GM21529 (cell line): ENCODE data around the gene NBAS.

Experiments used
- ATAC-seq: cut with Tn5 transposase; IDR thresholded peaks from one replicate; pipeline ENCODE4 v1.9.1; 2021; ENCODE audit not compliant: unreplicated experiment

NBAS gene

DNA sequence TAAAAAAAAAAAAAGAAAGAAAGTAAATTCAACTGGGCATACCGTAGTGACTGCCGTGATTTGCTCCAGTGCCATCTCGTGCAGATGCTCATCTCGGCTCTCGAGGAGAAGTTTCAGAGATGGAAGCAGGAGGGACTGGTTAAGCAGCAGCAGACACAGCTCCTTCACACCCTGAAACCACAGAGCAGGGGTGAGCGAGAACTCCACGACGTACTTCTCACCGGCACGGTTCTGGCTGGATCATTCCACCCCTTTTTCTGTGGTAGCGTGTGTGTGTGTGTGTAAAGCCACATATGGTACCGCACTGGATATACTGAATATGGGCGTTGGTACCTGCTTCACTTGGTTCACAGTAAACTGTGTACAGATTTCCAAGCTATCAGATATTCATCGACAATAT is 382.2 kb downstream of the NBAS start:
- no peak for ATAC-seq

GRCh38 chr2:15177103-15177502 is 384.0 kb downstream of the NBAS start:
- ATAC-seq, result peak; percentile 97

DNA sequence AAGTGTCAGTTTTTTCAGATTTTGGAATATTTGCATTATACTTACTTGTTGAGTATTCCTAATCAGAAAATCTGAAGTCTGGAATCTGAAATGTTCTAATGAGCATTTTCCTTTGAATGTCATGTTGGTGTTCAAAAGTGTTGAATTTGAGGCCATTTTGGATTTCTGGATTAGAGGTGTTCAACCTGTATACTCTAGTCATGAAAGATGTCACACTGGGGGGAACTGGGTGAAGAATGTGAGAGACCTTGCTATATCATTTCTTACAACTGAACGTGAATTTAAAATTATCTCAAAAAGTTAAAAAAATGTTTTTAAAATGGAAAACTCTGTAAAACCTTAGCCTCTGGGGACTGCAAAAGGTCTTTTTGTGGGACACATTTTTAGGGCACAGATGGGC is 384.5 kb downstream of the NBAS start:
- no peak for ATAC-seq

DNA sequence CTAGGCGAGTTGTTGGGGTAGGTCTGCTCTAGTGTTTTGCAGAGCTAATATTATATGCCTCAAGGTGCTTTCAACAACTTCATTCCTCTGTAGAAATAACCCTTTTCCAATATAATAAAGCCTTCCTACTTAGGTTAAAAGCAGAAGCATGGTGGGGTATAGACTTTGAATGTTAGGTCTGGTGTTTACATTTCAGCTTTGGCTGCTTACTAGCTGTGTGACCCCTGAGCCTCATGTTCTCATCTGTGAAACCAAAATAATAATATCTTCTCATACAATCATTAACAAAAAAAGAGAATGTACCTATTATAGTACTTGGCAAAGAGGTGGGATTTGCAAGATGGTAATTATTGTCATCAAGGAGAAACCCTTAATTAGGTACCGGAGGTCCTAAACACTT is 386.6 kb downstream of the NBAS start:
- no peak for ATAC-seq

DNA sequence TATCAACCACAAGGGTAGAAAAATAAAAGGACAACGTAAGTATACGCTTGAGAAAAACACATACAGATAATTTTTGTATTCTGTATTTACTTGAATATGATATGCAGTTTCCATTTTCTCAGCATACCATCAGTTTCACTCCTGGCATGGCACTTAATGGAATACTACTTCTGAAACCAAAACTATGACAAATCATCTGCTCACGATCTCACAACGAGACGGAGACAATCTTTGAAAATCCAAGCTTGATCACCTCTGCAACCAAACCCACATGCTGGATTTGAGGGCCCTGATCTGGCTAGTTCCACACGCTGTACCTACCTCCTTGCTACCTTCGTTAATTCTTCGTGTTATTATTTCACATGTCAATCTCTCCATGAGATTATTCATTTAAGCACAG is 387.6 kb downstream of the NBAS start:
- no peak for ATAC-seq

- no peak for ATAC-seq
Measured at GRCh38 chr2:15172825-15173224, 388.3 kb downstream of the NBAS start.

- ATAC-seq, result no peak
Measured at GRCh38 chr2:15170070-15170775, 390.9 kb downstream of the NBAS start.

GRCh38 chr2:15169326-15170069 is 391.6 kb downstream of the NBAS start:
- no peak for ATAC-seq

DNA sequence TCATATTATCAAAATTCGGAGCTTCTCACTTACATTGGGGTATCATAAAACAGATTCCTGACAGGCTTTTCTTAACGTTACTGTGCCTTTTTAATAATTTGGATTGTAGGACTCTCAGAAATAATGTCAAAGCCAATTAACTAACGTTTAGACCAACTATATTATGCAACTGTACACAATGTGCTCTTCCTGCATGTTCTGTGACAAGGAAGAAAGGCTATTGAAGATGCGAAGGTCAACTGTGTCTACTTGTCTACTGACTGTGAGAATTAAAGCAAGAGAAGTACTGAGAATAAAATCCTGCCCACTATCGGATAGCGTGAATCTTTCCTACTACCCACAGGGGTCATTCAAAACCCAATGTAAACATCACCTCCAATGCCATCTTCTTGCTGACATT is 393.0 kb downstream of the NBAS start:
- no peak for ATAC-seq

DNA sequence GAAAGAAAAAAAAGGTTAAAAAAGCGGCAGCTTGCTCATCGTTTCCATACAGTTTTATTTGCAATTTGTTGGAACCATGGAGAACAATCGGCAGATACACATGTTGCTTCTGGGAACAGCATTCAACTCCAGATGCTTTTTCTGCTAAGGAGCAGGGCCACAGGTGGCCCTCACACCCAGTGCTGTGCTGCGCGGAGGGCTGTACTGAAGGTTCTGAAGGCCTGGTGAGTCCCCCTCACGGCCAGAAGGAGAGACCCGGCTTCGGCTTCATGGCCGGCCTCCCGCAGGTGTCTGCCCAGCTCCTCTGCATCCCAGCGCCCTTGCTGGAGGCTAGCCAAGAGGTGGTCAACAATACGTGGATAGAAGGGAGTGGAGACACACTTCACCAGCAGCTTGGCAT is 394.3 kb downstream of the NBAS start:
- ATAC-seq, result no peak

GRCh38 chr2:15163326-15163725 is 397.8 kb downstream of the NBAS start:
- no peak for ATAC-seq

DNA sequence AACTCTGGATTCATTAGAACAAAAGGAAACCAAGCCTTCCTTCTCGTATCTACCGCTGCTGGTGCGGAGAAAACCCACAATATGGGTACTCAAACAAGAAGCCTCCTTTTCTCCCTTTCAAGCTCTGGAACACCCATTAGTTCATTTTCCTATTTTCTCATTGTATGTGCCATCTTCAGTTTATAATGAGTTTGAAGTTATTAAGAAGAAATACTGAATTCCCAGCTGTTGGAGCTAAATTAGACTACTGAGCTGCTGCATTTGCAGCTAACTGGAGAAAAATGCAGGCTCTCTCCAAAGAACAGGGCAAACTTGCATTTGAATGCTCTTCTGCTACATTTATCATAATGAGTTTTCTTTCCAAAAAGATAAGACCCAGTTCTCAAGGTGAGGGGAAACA is 398.5 kb downstream of the NBAS start:
- ATAC-seq, result no peak

DNA sequence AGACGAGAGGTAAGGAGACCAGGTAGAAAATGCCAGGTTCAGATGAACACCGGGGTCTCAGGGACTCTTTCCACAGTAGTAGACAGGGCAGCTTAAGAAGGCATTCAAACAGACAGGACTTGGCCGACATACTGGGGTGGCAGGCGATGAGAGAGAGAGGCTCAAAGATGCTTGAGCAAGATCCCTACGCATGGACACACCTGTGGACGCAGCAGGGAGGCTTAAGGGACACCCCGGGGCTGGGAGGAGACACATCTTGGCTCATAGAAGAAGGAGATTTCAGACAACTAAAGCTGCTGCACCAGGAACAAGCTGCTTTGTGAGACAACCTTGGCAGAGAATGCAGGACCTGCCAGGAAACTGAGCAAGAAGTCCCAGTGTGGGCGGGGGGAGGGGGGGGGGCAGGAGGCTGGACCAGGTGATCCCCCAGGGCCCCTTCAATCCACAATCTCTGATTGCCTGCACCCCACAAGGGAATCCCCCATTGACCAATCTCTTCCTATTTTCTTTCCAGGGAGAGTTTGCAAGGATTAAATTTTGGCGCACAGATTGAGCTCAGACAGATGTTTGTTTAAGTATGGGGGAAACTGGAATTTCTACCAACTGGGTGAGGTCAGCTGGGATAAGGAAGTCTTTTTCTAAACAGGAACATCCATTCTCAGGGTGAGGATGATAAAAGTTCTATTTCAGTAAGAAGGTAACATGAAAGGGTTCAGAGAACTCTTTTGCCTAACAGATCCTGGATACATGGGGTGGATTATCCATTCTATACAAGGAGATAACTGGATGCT is 400.7 kb downstream of the NBAS start:
- no peak for ATAC-seq

- no peak for ATAC-seq
Measured at GRCh38 chr2:15159751-15160177, 401.4 kb downstream of the NBAS start.

- ATAC-seq, result no peak
Measured at GRCh38 chr2:15159206-15159605, 401.9 kb downstream of the NBAS start.

DNA sequence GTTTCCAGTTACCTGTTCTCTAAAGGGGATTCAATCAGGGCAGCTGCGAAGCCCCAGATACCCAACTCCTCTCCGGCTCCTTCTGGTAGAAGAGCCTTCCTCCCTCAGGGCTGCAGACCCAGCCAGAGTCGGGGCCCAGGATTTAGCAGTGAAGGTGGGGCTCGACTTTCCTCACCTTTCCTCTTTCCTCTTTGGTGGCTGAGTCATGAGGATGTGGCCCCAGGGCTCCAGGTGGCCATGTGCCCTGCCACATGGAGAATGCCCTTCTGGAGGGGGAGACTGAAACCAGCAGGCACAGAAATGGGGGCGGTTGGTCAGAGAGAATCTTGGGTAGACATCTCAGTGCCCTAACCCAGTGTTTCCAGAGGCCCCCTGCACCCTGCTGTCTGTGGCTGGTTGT is 402.6 kb downstream of the NBAS start:
- no peak for ATAC-seq

DNA sequence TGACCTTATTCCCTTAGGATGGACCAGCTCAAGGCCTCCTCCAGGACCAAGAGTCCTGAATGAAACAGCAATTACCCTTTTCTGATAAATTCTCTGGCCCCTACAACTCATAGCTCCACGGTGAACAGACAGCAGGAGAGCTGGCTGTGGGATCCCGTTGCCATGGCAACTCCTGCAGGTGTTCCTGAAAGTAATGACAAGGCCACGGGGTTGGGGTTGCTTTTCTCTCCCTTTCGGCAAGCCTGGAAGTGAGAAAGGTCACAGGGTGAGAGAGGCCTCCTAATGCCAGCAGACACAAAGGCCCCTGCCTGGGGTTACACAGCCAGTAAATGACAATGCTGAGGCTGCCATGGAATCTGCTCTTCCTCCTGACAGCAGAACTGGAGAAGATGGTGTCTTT is 403.0 kb downstream of the NBAS start:
- ATAC-seq, result no peak

GRCh38 chr2:15155959-15156574 is 405.1 kb downstream of the NBAS start:
- no peak for ATAC-seq

GRCh38 chr2:15154297-15154696 is 406.8 kb downstream of the NBAS start:
- no peak for ATAC-seq

GRCh38 chr2:15152382-15152781 is 408.8 kb downstream of the NBAS start:
- ATAC-seq, result no peak

- ATAC-seq, result no peak
Measured at GRCh38 chr2:15149063-15149462, 412.1 kb downstream of the NBAS start.
